H9 (cell line): Measurements from ENCODE around the gene CD244. TPM values are rescaled to one million over a fixed set of nuclear protein-coding genes. Genes with fewer than 3 reads are reported as not detected.

Source experiments
- DNase-seq: peaks from one replicate; pipeline ENCODE4 v3.0.0-alpha.2; 2017
- H2AFZ ChIP-seq: one replicate; pipeline ENCODE4 v1.6.1; 2013; ENCODE audit warnings: mild to moderate bottlenecking, low read length, control low read depth, moderate library complexity
- H2AK5ac ChIP-seq: 2 replicates; pipeline ENCODE4 v1.6.1; 2013; ENCODE audit warnings: low read length, control low read depth, mixed read lengths; ENCODE audit not compliant: insufficient read length
- H2BK120ac ChIP-seq: one replicate; pipeline ENCODE4 v1.6.1; 2013; ENCODE audit warnings: low read depth, mild to moderate bottlenecking, low read length, control low read depth, inconsistent platforms; ENCODE audit not compliant: poor library complexity, severe bottlenecking
- H2BK12ac ChIP-seq: 2 replicates; pipeline ENCODE4 v1.6.1; 2013; ENCODE audit warnings: low read length, control low read depth, mixed read lengths, low read depth; ENCODE audit not compliant: insufficient read length
- H2BK15ac ChIP-seq: 2 replicates; pipeline ENCODE4 v1.6.1; 2013; ENCODE audit warnings: low read depth, low read length, control low read depth
- H2BK20ac ChIP-seq: one replicate; pipeline ENCODE4 v1.6.1; 2013; ENCODE audit warnings: low read depth, mild to moderate bottlenecking, low read length, control low read depth, inconsistent platforms; ENCODE audit not compliant: poor library complexity, severe bottlenecking
- H2BK5ac ChIP-seq: 2 replicates; pipeline ENCODE4 v1.6.1; 2013; ENCODE audit warnings: low read length, control low read depth, mixed read lengths; ENCODE audit not compliant: insufficient read length
- H3K14ac ChIP-seq: 2 replicates; pipeline ENCODE4 v1.6.1; 2013; ENCODE audit warnings: low read length, control low read depth; ENCODE audit not compliant: insufficient read depth
- H3K18ac ChIP-seq: 2 replicates; pipeline ENCODE4 v1.6.1; 2013; ENCODE audit warnings: low read depth, mild to moderate bottlenecking, mixed read lengths, low read length, control low read depth; ENCODE audit not compliant: insufficient read length
- H3K23ac ChIP-seq: 2 replicates; pipeline ENCODE4 v1.6.1; 2013; ENCODE audit warnings: low read length, control low read depth, mixed read lengths, low read depth; ENCODE audit not compliant: insufficient read length
- H3K23me2 ChIP-seq: 2 replicates; pipeline ENCODE4 v1.6.1; 2013; ENCODE audit warnings: low read depth, mild to moderate bottlenecking, mixed read lengths, low read length, control low read depth; ENCODE audit not compliant: insufficient read length, poor library complexity, severe bottlenecking
- H3K27ac ChIP-seq: 2 replicates; pipeline ENCODE4 v1.5.1; 2013; ENCODE audit warnings: low read length, control low read depth, mixed read lengths, low read depth; ENCODE audit not compliant: insufficient read length
- H3K27me3 ChIP-seq: 2 replicates; pipeline ENCODE4 v1.6.1; 2013; ENCODE audit warnings: low read length, control low read depth, inconsistent platforms; ENCODE audit not compliant: insufficient read depth
- H3K4ac ChIP-seq: 2 replicates; pipeline ENCODE4 v1.6.1; 2013; ENCODE audit warnings: low read depth, mild to moderate bottlenecking, control low read depth, inconsistent platforms, low read length, moderate library complexity
- H3K4me1 ChIP-seq: 2 replicates; pipeline ENCODE4 v1.6.1; 2013; ENCODE audit warnings: low read length, control low read depth, inconsistent platforms; ENCODE audit not compliant: insufficient read depth
- H3K4me2 ChIP-seq: 2 replicates; pipeline ENCODE4 v1.6.1; 2013; ENCODE audit warnings: low read length, control low read depth, mixed read lengths; ENCODE audit not compliant: insufficient read length, insufficient read depth
- H3K56ac ChIP-seq: 2 replicates; pipeline ENCODE4 v1.6.1; 2013; ENCODE audit warnings: low read depth, mild to moderate bottlenecking, mixed read lengths, low read length, control low read depth; ENCODE audit not compliant: insufficient read length
- H3K79me1 ChIP-seq: 2 replicates; pipeline ENCODE4 v1.6.1; 2013; ENCODE audit warnings: low read depth, mild to moderate bottlenecking, moderate library complexity, low read length, control low read depth, inconsistent platforms; ENCODE audit not compliant: insufficient read depth, poor library complexity, severe bottlenecking
- H3K79me2 ChIP-seq: 2 replicates; pipeline ENCODE4 v1.6.1; 2013; ENCODE audit warnings: low read length, control low read depth, inconsistent platforms; ENCODE audit not compliant: insufficient read depth
- H3K9ac ChIP-seq: 2 replicates; pipeline ENCODE4 v1.6.1; 2013; ENCODE audit warnings: low read length, control low read depth, mixed read lengths; ENCODE audit not compliant: insufficient read length; ENCODE audit errors: extremely low read depth
- H3K9me3 ChIP-seq: one replicate; pipeline ENCODE4 v1.6.1; 2013; ENCODE audit warnings: low read depth, low read length, inconsistent platforms; ENCODE audit not compliant: control insufficient read depth
- H3T11ph ChIP-seq: one replicate; pipeline ENCODE4 v1.6.1; 2013; ENCODE audit warnings: mild to moderate bottlenecking, low read length, control low read depth, inconsistent platforms
- H4K20me1 ChIP-seq: one replicate; pipeline ENCODE4 v1.6.1; 2013; ENCODE audit not compliant: control insufficient read depth, insufficient read length, insufficient read depth
- H4K5ac ChIP-seq: 2 replicates; pipeline ENCODE4 v1.6.1; 2013; ENCODE audit warnings: low read depth, mild to moderate bottlenecking, mixed read lengths, low read length, control low read depth; ENCODE audit not compliant: insufficient read length
- H4K8ac ChIP-seq: replicated peaks from 2 replicates; pipeline ENCODE4 v1.6.1; 2013; ENCODE audit warnings: low read length, control low read depth, mixed read lengths, low read depth; ENCODE audit not compliant: insufficient read length
- H4K91ac ChIP-seq: 2 replicates; pipeline ENCODE4 v1.6.1; 2013; ENCODE audit warnings: low read depth, mild to moderate bottlenecking, moderate library complexity, mixed read lengths, low read length, control low read depth; ENCODE audit not compliant: insufficient read length
- H3K27ac Mint-ChIP-seq, 3 experiments: 2 replicates in 2 of 3; 3 replicates in 1 of 3; pipeline ENCODE4 v1.8.0; 2020 to 2021; ENCODE audit warnings: mixed read lengths in 3 of 3, mild to moderate bottlenecking in 1 of 3, moderate library complexity in 1 of 3
- H3K27me3 Mint-ChIP-seq: 2 replicates; pipeline ENCODE4 v1.8.0; 2021; ENCODE audit warnings: low read depth, mild to moderate bottlenecking, moderate library complexity, mixed read lengths
- H3K36me3 Mint-ChIP-seq, 3 experiments: 2 replicates in 2 of 3; 3 replicates in 1 of 3; pipeline ENCODE4 v1.8.0; 2020 to 2021; ENCODE audit warnings: low read depth in 3 of 3, mixed read lengths in 3 of 3; ENCODE audit not compliant: insufficient read depth in 1 of 3
- H3K4me1 Mint-ChIP-seq, 2 experiments: 2 replicates each; pipeline ENCODE4 v1.8.0; 2020; ENCODE audit warnings: mixed read lengths in 2 of 2
- H3K4me3 Mint-ChIP-seq, 2 experiments: 2 replicates in 1 of 2; 3 replicates in 1 of 2; pipeline ENCODE4 v1.8.0; 2020 to 2021; ENCODE audit warnings: mild to moderate bottlenecking in 2 of 2, mixed read lengths in 2 of 2, moderate library complexity in 1 of 2
- H3K9me3 Mint-ChIP-seq, 2 experiments: 2 replicates in 1 of 2; 3 replicates in 1 of 2; pipeline ENCODE4 v1.8.0; 2020; ENCODE audit warnings: mild to moderate bottlenecking in 2 of 2, mixed read lengths in 2 of 2, moderate library complexity in 1 of 2
- CTCF ChIP-seq: fragments of 200-600 bp; sonication (generic); conservative IDR thresholded peaks from 3 replicates; pipeline ENCODE4 v1.8.0; 2021; ENCODE audit warnings: antibody characterized with exemption, mild to moderate bottlenecking
- whole genome bisulfite sequencing: extraction: QIAGEN DNeasy Blood & Tissue Kit; methylation state at CpG from one replicate; pipeline ENCODE4 v1.1.7; 2013; ENCODE audit warnings: missing lambda C conversion rate, low lambda C conversion rate, mixed read lengths; ENCODE audit not compliant: insufficient read length; ENCODE audit errors: extremely low coverage; 5-methylcytosine and 5-hydroxymethylcytosine counted together
- total RNA-seq: library from RNA; stranded (reverse); gene quantifications from 2 replicates; pipeline ENCODE4 v1.2.1, GENCODE V29; 2021

CD244 gene
- total RNA-seq, 1 experiment from 2014 or later = not detected

GRCh38 chr1:160850541-160850940, 12.1 kb downstream of the CD244 start:
- Histone ChIP-seq H2BK12ac (no peak overlapping the region), H2AK5ac (no peak overlapping the region), H3K18ac (no peak overlapping the region), H2BK120ac (no peak overlapping the region), H4K20me1 (no peaks in the 10 kb centered on the region), H3K4me2 (no peak overlapping the region), H3K9me3 (no peaks in the 10 kb centered on the region), H3K23ac (no peak overlapping the region), H3T11ph (no peak overlapping the region), H2BK15ac (no peak overlapping the region), H2AFZ (no peak overlapping the region), H3K14ac (no peak overlapping the region), H3K56ac (no peak overlapping the region), H3K27me3 (no peaks in the 10 kb centered on the region), H4K5ac (no peak overlapping the region), H2BK20ac (no peak overlapping the region), H3K9ac (no peak overlapping the region), H3K79me1 (no peaks in the 10 kb centered on the region), H3K4me1 (no peaks in the 10 kb centered on the region), H3K23me2 (no peaks in the 10 kb centered on the region), H2BK5ac (no peak overlapping the region), H4K8ac (no peak overlapping the region), H3K79me2 (no peaks in the 10 kb centered on the region), H4K91ac (no peak overlapping the region), H3K27ac (no peak overlapping the region), H3K4ac (no peak overlapping the region)
- Mint-ChIP-seq H3K36me3 (no peaks in the 10 kb centered on the region), H3K4me3 (no peak overlapping the region), H3K27me3 (no peaks in the 10 kb centered on the region), H3K4me1 (no peaks in the 10 kb centered on the region), H3K9me3 (no peaks in the 10 kb centered on the region), H3K27ac (no peak overlapping the region)
- WGBS = no CpG with 5 or more reads among the region's 5 CpGs
- no peak for TF ChIP-seq CTCF
- DNase-seq = no peak
